Endometrium (tissue), 2 donors: Measurements from ENCODE around the gene FHAD1.

Experiments
- FAIRE-seq: peaks from 2 replicates; lab custom pipeline; 2012; peaks lifted over from hg19 to GRCh38; lab: Jason Lieb, UNC
- donor health status: control.
- donor health status: control.

FHAD1 gene

GRCh38 chr1:15248216-15248615, 1.2 kb downstream of the FHAD1 start:
- no peak for FAIRE-seq

DNA sequence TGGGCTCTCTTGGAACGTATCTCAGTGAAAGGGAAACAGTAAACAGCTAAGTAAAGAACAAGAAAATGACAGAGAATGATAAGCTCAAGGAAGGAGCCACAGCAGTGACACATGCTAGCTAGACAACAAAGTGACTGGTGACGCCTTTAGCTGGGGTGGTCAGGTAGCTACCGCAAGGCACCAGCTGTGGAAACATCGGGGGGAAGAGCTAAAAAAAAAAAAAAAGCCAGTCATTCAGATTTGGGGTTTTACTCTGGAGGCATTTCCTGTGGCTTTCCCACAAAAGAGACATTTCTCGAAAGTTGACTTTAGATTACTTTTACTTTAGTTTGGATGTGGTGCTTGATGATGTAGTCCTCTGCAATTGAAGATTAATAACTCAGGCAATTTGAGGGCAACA, 2.1 kb downstream of the FHAD1 start:
- FAIRE-seq, result no peak

DNA sequence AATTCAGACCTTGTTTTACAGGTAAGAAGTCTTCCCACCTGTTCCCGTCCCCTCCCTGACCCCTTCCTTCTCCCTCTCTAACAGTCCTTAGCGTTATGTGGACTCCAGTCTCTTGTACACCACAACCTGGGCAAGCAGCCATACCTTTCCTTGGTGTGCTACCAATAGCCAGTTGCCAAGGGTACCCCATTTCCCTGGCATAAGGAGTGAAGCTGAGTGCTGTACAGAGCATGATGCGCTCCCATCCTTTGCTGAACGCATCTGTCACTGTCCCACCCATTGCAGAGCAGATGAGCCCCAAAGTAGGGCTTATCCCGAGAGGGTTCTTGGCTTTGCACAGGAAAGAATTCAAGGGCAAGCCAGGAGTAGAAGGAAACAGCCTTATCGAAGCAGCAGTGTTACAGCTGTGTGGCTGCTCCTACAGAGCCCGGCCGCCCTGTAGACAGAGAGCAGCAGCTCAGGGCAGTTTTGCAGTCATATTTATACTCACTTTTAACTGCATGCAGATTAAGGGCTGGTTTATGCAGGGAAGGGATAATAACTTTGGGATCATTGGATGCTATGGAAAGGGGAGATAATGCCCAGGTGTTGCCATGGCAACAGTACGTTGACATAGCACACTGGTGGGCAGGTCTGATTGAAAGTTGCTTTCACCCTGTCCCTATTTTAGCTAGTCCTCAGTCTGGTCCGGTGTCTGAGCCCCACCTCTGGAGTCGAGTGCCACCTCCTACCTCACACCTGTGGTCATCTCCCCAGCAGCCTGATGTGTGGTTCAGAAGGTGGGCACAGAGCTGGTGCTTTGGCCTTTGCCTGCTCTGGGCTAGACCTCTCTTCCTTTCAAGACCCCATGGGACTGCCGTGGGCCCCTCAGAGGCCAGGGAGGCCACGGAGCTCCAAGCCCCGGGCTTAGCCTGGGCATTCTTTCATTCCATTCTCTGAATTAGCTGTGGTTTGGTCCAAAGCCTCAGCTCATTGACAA, 5.1 kb downstream of the FHAD1 start:
- no peak for FAIRE-seq

DNA sequence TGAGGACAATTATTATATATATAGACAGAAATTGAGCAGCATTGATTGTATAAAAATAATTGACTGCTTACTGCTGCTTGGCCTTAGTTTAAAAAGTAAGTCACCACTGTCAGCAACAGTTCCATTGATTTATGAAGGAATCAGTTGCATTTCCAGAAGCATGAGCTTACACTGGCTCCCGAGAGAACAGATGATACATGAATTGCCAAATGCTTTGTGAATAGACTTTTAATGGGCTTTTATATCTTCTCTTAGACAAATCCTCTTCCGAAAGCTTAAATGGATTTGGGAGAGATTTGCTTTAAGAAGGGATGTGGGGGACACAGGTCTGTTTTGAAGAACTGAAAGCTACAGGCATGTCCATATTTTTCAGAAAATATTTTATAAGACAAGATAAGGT, 7.5 kb downstream of the FHAD1 start:
- no peak for FAIRE-seq

DNA sequence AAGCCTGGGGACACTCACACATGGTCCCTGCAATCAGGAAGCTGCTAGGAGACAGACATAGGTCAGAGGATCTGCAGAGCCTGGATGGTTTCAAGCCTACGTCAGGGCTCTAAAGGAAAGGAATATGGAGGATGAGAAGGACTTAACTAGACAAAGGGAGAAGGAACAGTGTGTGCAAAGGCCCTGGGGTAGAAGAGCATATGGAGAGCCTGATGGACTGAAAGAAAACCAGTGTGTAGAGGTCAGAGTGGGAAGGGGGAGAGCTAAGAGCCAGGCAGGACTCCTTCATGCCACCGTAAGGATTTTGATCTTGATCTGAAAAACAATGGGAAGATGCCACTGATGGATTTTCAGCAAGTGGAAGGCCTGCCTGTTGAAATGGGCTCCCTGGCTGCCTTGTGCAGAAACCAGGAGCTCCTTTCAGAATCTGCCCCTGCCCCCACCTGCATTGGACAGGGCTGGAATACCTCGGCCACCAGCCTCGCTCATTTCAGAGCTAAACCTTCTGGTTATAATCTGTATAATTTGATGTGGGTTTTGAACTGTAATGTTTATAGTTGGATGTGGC, 8.6 kb downstream of the FHAD1 start:
- FAIRE-seq, result no peak

GRCh38 chr1:15256584-15256983, 9.6 kb downstream of the FHAD1 start:
- no peak for FAIRE-seq

GRCh38 chr1:15257309-15257708, 10.3 kb downstream of the FHAD1 start:
- FAIRE-seq, result no peak

DNA sequence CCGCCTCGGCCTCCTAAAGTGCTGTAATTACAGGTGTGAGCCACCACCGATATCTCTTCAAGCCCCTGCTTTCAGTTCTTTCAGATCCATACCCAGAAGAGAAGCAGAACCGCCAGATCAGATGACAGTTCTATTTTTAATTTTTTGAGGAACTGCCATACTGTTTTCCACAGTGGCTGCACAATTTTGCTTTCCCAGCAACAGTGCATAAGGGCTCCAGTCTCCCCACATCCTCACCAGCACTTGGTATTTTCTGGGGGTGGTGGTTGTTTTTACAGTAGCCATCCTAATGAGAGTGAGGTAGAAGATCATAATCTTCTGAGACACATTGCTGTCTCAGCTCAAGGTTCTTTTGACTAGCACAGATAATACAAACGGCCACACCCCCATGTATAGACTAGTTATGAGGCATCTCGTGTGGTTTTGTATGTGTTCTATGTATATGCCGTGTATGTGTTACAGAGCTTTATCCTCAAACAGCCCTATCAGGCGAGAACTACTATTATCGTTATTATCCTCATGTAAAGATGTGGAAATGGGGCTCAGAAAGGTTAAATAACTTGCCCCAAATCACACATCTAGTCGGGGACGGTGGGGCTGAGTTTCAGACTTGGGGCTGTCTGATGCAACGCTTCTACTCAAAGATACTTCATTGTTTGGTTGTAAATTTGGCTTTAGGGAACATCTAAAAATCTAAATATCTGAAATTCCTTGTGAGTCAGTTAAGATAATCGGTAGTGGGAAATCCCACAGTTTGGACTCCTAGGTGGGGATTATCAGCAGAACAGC, 12.0 kb downstream of the FHAD1 start:
- FAIRE-seq, result no peak

DNA sequence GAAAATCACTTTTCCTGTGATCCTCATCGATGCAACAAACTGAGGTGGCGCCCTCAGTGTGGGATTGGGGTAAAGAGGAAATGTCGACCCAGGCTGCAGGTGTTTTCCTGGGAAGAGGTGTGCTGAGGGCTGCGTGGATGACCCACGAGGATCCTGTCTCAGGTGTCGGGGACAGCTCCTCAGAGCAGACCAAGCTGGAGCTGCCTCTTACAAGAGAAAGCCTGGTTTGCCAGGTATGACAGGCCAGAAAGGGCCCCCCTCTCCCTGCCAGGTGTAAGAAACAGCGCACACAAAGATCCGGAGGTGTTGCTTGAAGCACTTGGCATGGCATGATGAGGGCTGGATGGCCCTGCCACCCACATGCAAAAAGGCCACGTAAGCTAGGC, 12.6 kb downstream of the FHAD1 start:
- no peak for FAIRE-seq

DNA sequence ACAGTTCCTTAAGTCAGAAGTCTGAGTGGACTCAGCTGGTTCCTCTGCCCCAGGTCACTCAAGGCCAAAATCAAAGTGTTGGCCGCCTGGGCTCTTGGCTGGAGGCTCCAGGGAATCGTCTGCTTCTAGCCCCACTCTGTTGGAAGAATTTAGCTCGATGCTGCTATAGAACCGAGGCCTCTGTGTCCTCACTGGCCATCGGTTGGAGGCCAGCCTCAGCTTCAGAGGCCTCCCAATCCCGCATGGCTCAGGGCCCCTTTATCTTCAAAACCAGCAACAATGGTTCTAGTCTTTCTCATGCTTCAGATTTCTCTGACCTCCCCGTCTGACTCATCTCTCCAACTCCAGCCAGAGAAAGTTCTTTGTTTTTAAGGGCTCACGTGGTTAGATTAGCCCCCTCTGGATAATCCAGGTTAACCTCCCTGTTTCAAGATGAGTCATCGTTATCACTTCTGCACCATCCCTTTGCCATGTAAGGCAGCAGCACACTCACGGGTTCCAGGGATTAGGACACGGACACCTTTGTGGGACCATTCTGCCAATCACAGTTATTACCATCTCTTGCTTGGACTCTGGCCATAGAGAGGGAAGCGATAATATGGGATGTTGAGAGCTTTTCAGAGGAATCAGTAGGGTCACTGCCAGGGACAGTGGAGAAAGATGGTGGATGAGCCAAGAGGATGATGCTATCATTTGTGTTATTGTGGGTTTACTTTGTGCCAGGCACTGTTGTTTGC, 13.6 kb downstream of the FHAD1 start:
- FAIRE-seq, result no peak

- FAIRE-seq, result no peak
These were observed 14.4 kb downstream of the FHAD1 start for GRCh38 chr1:15261155-15262002.

DNA sequence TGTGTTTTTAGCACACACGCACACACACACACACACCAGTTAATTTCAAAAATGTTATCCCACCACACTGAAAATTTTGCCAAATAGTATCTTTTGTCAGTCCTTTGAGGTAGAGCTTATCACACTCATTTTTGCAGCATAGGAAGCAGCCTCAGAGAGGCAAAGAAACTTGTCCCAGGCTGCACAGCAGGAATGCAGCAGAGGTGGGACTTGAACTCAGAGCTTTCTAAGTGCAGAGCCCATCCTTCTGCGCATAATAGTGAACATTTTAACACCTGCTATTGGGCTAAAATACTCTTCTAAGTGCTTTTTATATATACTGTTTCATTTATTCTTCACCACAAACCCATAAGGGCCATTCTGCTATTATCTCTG, 15.0 kb downstream of the FHAD1 start:
- no peak for FAIRE-seq

GRCh38 chr1:15262706-15263105, 15.7 kb downstream of the FHAD1 start:
- FAIRE-seq, result no peak

- no peak for FAIRE-seq
These were observed 17.7 kb downstream of the FHAD1 start for GRCh38 chr1:15264769-15265168.

DNA sequence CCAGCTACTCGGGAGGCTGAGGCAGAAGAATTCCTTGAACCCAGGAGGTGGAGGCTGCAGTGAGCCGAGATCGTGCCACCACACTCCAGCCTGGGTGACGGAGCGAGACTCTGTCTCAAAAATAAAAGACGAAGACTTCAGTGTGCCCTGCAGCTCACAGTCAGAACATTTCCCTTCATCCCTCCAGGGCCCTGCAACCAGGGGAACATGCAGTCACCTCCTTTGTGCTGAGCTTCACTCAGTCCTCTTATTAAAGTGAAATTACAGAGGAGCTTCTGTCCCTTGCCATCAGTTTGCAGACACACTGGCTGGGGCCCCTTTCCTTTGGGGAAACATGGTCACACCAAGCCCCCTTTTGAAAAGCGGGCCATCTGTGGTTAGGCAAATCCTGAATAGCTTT, 24.2 kb downstream of the FHAD1 start:
- no peak for FAIRE-seq

DNA sequence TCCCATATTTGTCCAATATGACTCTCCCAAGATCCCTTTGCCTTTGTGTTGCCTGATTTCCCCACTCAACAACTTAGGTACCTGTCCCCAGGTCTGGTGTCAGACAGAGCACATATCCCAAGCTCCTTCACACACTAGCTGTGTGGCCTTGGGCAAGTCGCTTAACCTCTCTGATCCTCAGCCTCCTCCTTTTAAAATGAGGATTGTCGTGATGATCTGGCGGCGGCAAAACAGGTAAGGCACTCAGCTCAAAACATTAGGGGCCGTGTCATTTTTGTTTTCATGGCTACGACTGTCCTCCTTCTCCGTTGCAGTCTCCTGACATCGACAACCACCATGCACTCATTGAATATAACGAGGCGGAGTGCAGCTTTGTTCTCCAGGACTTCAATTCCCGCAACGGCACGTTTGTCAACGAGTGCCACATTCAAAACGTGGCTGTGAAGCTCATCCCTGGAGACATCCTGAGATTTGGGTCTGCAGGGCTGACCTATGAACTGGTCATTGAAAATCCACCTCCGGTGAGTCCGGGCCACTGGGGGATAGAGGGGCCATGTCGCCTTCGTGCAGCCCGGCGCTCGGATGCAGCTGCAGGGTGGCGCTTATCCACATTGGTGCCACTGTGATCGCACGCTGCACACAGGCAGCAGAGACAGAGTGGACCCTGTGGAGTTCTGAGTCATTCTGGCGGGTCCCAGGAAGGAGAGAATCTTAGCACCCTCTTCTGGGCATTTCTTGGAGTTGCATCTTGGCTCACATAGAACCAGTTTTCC, 25.2 kb downstream of the FHAD1 start:
- no peak for FAIRE-seq

GRCh38 chr1:15272782-15273127, 25.7 kb downstream of the FHAD1 start:
- FAIRE-seq, result no peak

- FAIRE-seq, result no peak
These were observed 26.3 kb downstream of the FHAD1 start for GRCh38 chr1:15273274-15273673.

- FAIRE-seq, result no peak
These were observed 29.1 kb downstream of the FHAD1 start for GRCh38 chr1:15275921-15276683.
